HepG2 (cell line): ENCODE results near the gene QKI. TPM values are rescaled to one million over a fixed set of nuclear protein-coding genes. Genes with fewer than 3 reads are reported as not detected.

Source experiments
- DR1 ChIP-seq: sonication (generic); formaldehyde crosslinking; IDR thresholded peaks from 2 replicates; pipeline ENCODE4 v1.8.0; 2021; ENCODE audit warnings: mild to moderate bottlenecking, missing genetic modification reagents, inconsistent platforms
- KLF6 ChIP-seq: IDR thresholded peaks from 2 replicates; pipeline ENCODE4 v1.8.0; 2016; ENCODE audit warnings: missing biosample characterization, missing genetic modification reagents
- RFX3 ChIP-seq: IDR thresholded peaks from 2 replicates; pipeline ENCODE4 v1.6.1; 2016; ENCODE audit warnings: missing biosample characterization, missing genetic modification reagents
- SALL1 ChIP-seq: sonication (generic); formaldehyde crosslinking; IDR thresholded peaks from 2 replicates; pipeline ENCODE4 v1.8.0; 2022; ENCODE audit warnings: mild to moderate bottlenecking, missing genetic modification reagents
- SNAPC4 ChIP-seq: sonication (generic); formaldehyde crosslinking; IDR thresholded peaks from 2 replicates; pipeline ENCODE4 v1.4.0; 2020; ENCODE audit warnings: mild to moderate bottlenecking, missing genetic modification reagents
- ZBTB20 ChIP-seq: sonication (generic); formaldehyde crosslinking; IDR thresholded peaks from 2 replicates; pipeline ENCODE4 v1.8.1; 2023; ENCODE audit warnings: missing genetic modification reagents, low read depth, mild to moderate bottlenecking, borderline replicate concordance
- ZNF317 ChIP-seq: sonication (generic); formaldehyde crosslinking; IDR thresholded peaks from 2 replicates; pipeline ENCODE4 v1.5.0; 2020; ENCODE audit warnings: mild to moderate bottlenecking, missing genetic modification reagents
- ZNF318 ChIP-seq: sonication (generic); formaldehyde crosslinking; IDR thresholded peaks from 2 replicates; pipeline ENCODE4 v1.4.0; 2020; ENCODE audit warnings: mild to moderate bottlenecking, missing genetic modification reagents
- ZNF777 ChIP-seq: sonication (generic); formaldehyde crosslinking; IDR thresholded peaks from 2 replicates; pipeline ENCODE4 v1.4.0; 2020; ENCODE audit warnings: missing genetic modification reagents
- ZNF784 ChIP-seq: sonication (generic); formaldehyde crosslinking; IDR thresholded peaks from 2 replicates; pipeline ENCODE4 v1.5.1; 2020; ENCODE audit warnings: missing genetic modification reagents, mild to moderate bottlenecking, borderline replicate concordance
- ZNF83 ChIP-seq: sonication (generic); formaldehyde crosslinking; IDR thresholded peaks from 2 replicates; pipeline ENCODE4 v1.4.0; 2020; ENCODE audit warnings: missing genetic modification reagents, mild to moderate bottlenecking, borderline replicate concordance
- polyA plus RNA-seq, 8 experiments: library from polyadenylated mRNA; depleted of rRNA in 3 of 8; stranded (reverse) in 7 of 8; unstranded in 1 of 8; fragments of >200 nt; fragmentation: Illumina TruSeq in 4 of 8; extraction: Trizol in 4 of 8; gene quantifications; 2 replicates each; pipeline versions ENCODE4 v1.2.1 to v1.2.3, GENCODE V29; 2011 to 2016; ENCODE audit warnings: low read depth in 4 of 8, missing spikeins in 1 of 8, mixed read lengths in 1 of 8; ENCODE audit not compliant: insufficient read depth in 1 of 8
- total RNA-seq, 5 experiments: library from RNA; depleted of rRNA; stranded (reverse); fragments of >200 nt; fragmentation: Illumina TruSeq; extraction: Trizol; gene quantifications; 2 replicates each; pipeline ENCODE4 v1.2.3, GENCODE V29; 2016; ENCODE audit warnings: low read depth in 1 of 5

Gene QKI
- total and polyA plus RNA-seq, 2 of the 13 experiments (the other 11 are each of a cell fraction or from before 2014, with no cell fraction given), result 136 to 137 TPM

GRCh38 chr6:163404825-163405265, 9.7 kb upstream of the QKI start (continued):
- peak; percentile 36; the same call in 1 of the 2 replicates for TF ChIP-seq SNAPC4
- no peak for TF ChIP-seq ZNF83 (CRISPR knock-in tag)
- TF ChIP-seq ZNF318, result no peak
- TF ChIP-seq SALL1 (CRISPR knock-in tag), result peak; percentile 28; the same call in 1 of the 2 replicates
- no peak for TF ChIP-seq KLF6
- no peak; the same call in 1 of the 2 replicates for TF ChIP-seq ZNF784 (CRISPR knock-in tag)
- peak; percentile 68 for TF ChIP-seq ZNF317 (CRISPR knock-in tag)
- no peak for TF ChIP-seq ZBTB20 (CRISPR knock-in tag)
- TF ChIP-seq ZNF777 (CRISPR knock-in tag), result no peak
- TF ChIP-seq DR1 (CRISPR knock-in tag), result no peak
- no peak for TF ChIP-seq RFX3 (CRISPR knock-in tag)
- TF ChIP-seq, all 625 proteins: peak for 50
